Nephron (organoid): ENCODE data around the gene TRDN.

Source experiments
- H3K27ac Mint-ChIP-seq, 3 experiments: 2 replicates each; pipeline ENCODE4 v1.8.0; 2020; ENCODE audit warnings: mixed read lengths in 3 of 3, mild to moderate bottlenecking in 2 of 3, moderate library complexity in 1 of 3
- H3K27me3 Mint-ChIP-seq: 2 replicates; pipeline ENCODE4 v1.8.0; 2021; ENCODE audit warnings: low read depth, mild to moderate bottlenecking, moderate library complexity, mixed read lengths
- H3K36me3 Mint-ChIP-seq: 2 replicates; pipeline ENCODE4 v1.8.0; 2020; ENCODE audit warnings: low read depth, mixed read lengths
- H3K4me1 Mint-ChIP-seq: 2 replicates; pipeline ENCODE4 v1.8.0; 2020; ENCODE audit warnings: mixed read lengths
- H3K4me3 Mint-ChIP-seq, 3 experiments: 2 replicates each; pipeline ENCODE4 v1.8.0; 2020; ENCODE audit warnings: mild to moderate bottlenecking in 3 of 3, mixed read lengths in 3 of 3, moderate library complexity in 2 of 3
- H3K9me3 Mint-ChIP-seq: 2 replicates; pipeline ENCODE4 v1.8.0; 2020; ENCODE audit warnings: mixed read lengths
- TF ChIP-seq, protein P1 (sequence below), 3 experiments: fragments of 200-600 bp; sonication (generic); IDR thresholded peaks; one replicate each; pipeline ENCODE4 v1.5.0; 2021; ENCODE audit warnings: antibody characterized with exemption in 3 of 3; ENCODE audit not compliant: unreplicated experiment in 3 of 3

Gene TRDN

DNA sequence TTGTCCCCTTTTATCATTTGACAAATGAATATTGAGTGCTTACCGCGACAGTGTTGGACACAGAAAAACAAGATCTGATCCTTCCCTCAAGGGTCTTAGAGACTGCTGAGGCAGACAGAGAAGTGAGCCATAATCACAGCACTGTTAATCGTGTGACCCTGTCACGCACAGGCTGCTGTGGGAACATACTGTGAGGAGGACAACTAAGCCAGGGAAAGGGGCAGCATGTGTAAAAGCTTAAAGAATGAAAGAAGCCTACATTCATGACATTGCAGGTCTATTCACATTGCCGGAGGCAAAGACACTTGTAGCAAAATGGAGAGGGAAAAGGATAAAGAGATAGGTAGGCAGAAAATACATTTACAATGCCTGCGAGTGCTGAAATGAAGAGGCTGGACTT, 32.7 kb downstream of the TRDN start:
- no peak overlapping the region for H3K27ac Mint-ChIP-seq

DNA sequence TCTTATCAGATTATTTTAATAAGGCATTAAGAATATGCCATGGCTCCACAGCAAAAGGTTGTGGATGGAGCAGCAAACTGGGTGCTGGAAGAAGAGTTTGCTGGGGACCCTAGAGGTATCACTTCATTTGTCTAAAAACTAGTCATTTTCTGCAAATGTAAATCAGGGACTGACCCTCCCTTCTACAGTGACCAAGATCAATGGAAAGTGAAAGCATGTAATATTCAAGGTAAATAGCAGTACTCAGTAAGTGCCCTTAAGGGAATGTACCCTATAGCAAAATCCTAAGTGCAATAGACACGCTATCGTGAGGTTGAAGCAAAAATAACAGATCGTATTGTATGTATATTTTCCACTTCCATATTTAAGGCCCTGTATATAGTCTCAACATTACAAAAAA, 38.7 kb downstream of the TRDN start:
- H3K36me3 Mint-ChIP-seq, result no peaks in the 10 kb centered on the region
- H3K9me3 Mint-ChIP-seq, result no peaks in the 10 kb centered on the region
- no peak overlapping the region for H3K27ac Mint-ChIP-seq
- H3K4me1 Mint-ChIP-seq, result no peaks in the 10 kb centered on the region
- H3K27me3 Mint-ChIP-seq, result no peaks in the 10 kb centered on the region
- no peak overlapping the region for H3K4me3 Mint-ChIP-seq
- TF ChIP-seq, protein P1, sequence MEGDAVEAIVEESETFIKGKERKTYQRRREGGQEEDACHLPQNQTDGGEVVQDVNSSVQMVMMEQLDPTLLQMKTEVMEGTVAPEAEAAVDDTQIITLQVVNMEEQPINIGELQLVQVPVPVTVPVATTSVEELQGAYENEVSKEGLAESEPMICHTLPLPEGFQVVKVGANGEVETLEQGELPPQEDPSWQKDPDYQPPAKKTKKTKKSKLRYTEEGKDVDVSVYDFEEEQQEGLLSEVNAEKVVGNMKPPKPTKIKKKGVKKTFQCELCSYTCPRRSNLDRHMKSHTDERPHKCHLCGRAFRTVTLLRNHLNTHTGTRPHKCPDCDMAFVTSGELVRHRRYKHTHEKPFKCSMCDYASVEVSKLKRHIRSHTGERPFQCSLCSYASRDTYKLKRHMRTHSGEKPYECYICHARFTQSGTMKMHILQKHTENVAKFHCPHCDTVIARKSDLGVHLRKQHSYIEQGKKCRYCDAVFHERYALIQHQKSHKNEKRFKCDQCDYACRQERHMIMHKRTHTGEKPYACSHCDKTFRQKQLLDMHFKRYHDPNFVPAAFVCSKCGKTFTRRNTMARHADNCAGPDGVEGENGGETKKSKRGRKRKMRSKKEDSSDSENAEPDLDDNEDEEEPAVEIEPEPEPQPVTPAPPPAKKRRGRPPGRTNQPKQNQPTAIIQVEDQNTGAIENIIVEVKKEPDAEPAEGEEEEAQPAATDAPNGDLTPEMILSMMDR (IDR thresholded peaks at IDR 0.05; ENCODE audit: unreplicated experiment in 3 of 3), result no peak

More for the DNA sequence above, 32.7 kb downstream of the TRDN start:
- no peaks in the 10 kb centered on the region for H3K27me3 Mint-ChIP-seq
- TF ChIP-seq, protein P1 (IDR thresholded peaks at IDR 0.05; ENCODE audit: unreplicated experiment in 3 of 3), result no peak
- no peaks in the 10 kb centered on the region for H3K36me3 Mint-ChIP-seq
- no peaks in the 10 kb centered on the region for H3K9me3 Mint-ChIP-seq
- H3K4me3 Mint-ChIP-seq, result no peak overlapping the region
- H3K4me1 Mint-ChIP-seq, result peaks cover 4% of the 10 kb centered on the region

DNA sequence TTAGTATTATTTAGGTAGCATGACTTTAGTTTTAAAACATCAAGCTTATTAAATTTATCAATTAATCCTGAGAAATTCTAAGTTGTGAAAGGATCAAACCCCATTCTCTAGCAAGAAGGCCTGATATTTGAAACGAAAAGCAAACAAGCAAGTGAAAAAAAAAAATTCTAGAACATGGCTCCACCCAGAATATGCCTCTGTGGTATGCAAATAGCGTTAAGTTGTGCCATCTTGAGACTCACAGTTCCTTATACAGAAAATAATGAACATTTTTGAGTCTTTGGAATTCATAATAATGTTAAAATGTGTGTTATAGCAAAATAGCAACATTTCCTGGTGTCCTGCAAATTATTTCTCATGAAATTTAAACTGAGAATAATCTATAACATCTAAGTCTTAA, 42.0 kb downstream of the TRDN start:
- no peak overlapping the region for H3K27ac Mint-ChIP-seq
- no peak overlapping the region for H3K4me3 Mint-ChIP-seq
- no peaks in the 10 kb centered on the region for H3K27me3 Mint-ChIP-seq
- H3K36me3 Mint-ChIP-seq, result no peaks in the 10 kb centered on the region
- H3K9me3 Mint-ChIP-seq, result no peaks in the 10 kb centered on the region
- H3K4me1 Mint-ChIP-seq, result peaks cover 5% of the 10 kb centered on the region
- TF ChIP-seq, protein P1 (IDR thresholded peaks at IDR 0.05; ENCODE audit: unreplicated experiment in 3 of 3), result no peak

DNA sequence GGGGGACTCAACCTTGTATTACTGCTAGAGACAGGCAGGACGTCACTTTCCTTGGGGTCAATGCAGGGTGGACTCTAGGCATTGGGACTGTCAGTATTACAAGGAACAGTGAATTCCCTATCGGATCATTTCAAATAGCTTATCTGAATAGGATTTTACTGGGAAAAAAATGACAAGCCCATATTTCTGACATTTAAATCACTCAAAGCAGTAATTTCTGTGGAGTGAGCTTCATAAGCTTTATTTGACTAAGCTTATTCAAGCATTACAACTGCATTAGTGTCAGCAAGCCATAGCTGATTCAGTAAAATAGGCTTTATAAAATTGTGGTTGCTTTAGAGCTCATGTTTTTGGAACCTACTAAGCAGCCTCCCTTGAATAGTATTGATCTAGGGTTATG, 44.3 kb downstream of the TRDN start:
- H3K4me1 Mint-ChIP-seq, result peaks cover 10% of the 10 kb centered on the region
- H3K9me3 Mint-ChIP-seq, result no peaks in the 10 kb centered on the region
- TF ChIP-seq, protein P1 (IDR thresholded peaks at IDR 0.05; ENCODE audit: unreplicated experiment in 3 of 3), result no peak
- no peak overlapping the region for H3K4me3 Mint-ChIP-seq
- H3K36me3 Mint-ChIP-seq, result no peaks in the 10 kb centered on the region
- no peaks in the 10 kb centered on the region for H3K27me3 Mint-ChIP-seq
- H3K27ac Mint-ChIP-seq, result no peak overlapping the region

DNA sequence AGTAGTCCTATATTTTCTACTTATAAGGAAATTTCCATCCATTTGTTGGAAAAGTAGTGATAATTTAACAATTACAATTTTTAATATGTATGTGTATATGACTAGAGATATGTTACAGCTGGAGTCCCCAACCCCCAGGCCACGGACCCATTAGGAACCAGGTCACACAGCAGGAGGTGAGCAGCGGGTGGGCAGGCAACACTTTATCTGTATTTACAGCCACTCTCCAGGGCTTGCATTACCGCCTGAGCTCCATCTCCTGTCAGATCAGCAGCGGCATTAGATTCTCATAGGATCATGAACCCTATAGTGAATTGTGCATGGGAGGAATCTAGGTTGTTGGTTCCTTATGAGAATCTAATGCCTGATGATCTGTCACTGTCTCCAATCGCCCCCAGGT, 46.8 kb downstream of the TRDN start:
- Mint-ChIP-seq H3K36me3 (no peaks in the 10 kb centered on the region), H3K4me3 (no peak overlapping the region), H3K4me1 (peaks cover 10% of the 10 kb centered on the region), H3K27ac (no peak overlapping the region), H3K9me3 (no peaks in the 10 kb centered on the region), H3K27me3 (no peaks in the 10 kb centered on the region)
- TF ChIP-seq, protein P1 (IDR thresholded peaks at IDR 0.05; ENCODE audit: unreplicated experiment in 3 of 3), result no peak

DNA sequence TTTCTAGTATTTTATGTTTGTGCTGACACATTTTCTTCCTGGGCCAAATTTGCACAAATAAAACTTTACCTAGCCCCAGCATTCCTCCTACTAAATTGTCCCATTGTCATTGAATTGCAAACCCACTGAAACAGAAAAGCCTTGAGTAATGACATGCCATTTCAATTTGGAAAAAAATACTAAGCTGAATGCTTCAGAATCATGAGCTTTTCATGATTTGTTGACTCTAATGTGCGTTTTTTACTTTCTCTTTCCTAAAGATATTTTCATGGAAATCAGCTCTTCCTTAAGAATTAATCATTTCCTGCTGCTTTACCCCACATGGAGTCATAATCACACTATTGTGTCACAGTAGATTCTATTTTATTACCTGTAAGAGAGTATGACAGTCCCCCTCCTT, 47.4 kb downstream of the TRDN start:
- H3K9me3 Mint-ChIP-seq, result no peaks in the 10 kb centered on the region
- H3K4me1 Mint-ChIP-seq, result peaks cover 10% of the 10 kb centered on the region
- no peaks in the 10 kb centered on the region for H3K36me3 Mint-ChIP-seq
- no peak overlapping the region for H3K27ac Mint-ChIP-seq
- TF ChIP-seq, protein P1 (IDR thresholded peaks at IDR 0.05; ENCODE audit: unreplicated experiment in 3 of 3), result no peak
- no peak overlapping the region for H3K4me3 Mint-ChIP-seq
- H3K27me3 Mint-ChIP-seq, result no peaks in the 10 kb centered on the region
